AG08395 (cell line): ENCODE measurements around the gene SUN1.
"Not testable (repeated sequence)": the region's sequence is repeated elsewhere in the genome, so short reads cannot be mapped to it uniquely, and the experiment has no call there.

Experiments used
- DNase-seq: peaks from one replicate; pipeline ENCODE4 v3.0.0; 2012; ENCODE audit warnings: mixed read lengths, low spot score

The SUN1 gene

GRCh38 chr7:857661-858060, 25.4 kb downstream of the SUN1 start:
- no peak for DNase-seq

GRCh38 chr7:859359-860030, 27.2 kb downstream of the SUN1 start:
- no peak for DNase-seq

GRCh38 chr7:860149-860548, 27.9 kb downstream of the SUN1 start:
- DNase-seq, result no peak

- DNase-seq, result no peak
These were observed 28.9 kb downstream of the SUN1 start for GRCh38 chr7:861222-861621.

- DNase-seq, result no peak
These were observed 29.9 kb downstream of the SUN1 start for GRCh38 chr7:862157-862556.

- DNase-seq, result no peak
These were observed 30.8 kb downstream of the SUN1 start for GRCh38 chr7:863106-863505.

GRCh38 chr7:865921-866320, 33.6 kb downstream of the SUN1 start:
- no peak for DNase-seq

GRCh38 chr7:867001-867405, 34.7 kb downstream of the SUN1 start:
- peak; percentile 89 for DNase-seq

GRCh38 chr7:867406-868188, 35.3 kb downstream of the SUN1 start:
- peak; percentile 83 for DNase-seq

GRCh38 chr7:868189-868486, 35.9 kb downstream of the SUN1 start:
- DNase-seq, result peak; percentile 17

- no peak for DNase-seq
These were observed 37.1 kb downstream of the SUN1 start for GRCh38 chr7:869348-869747.

GRCh38 chr7:871900-872537, 39.7 kb downstream of the SUN1 start:
- no peak for DNase-seq

GRCh38 chr7:872685-873084, 40.4 kb downstream of the SUN1 start:
- not testable (repeated sequence) for DNase-seq

- peak; percentile 86 for DNase-seq
These were observed 41.2 kb downstream of the SUN1 start for GRCh38 chr7:873367-874002.

GRCh38 chr7:874031-874749, 41.9 kb downstream of the SUN1 start:
- no peak for DNase-seq

- no peak for DNase-seq
These were observed 42.8 kb downstream of the SUN1 start for GRCh38 chr7:875051-875450.

- no peak for DNase-seq
These were observed 43.3 kb downstream of the SUN1 start for GRCh38 chr7:875476-876076.

- peak; percentile 96 for DNase-seq
These were observed 44.0 kb downstream of the SUN1 start, which contains the start of gene GET4 for GRCh38 chr7:876077-876971. Gene GET4, plus strand, starts transcription at chr7:876554. Its CDS starts 92 bp downstream, at chr7:876646.

GRCh38 chr7:876972-877311, 44.7 kb downstream of the SUN1 start:
- no peak for DNase-seq

- no peak for DNase-seq
These were observed 45.3 kb downstream of the SUN1 start for GRCh38 chr7:877312-878232.
